Measurements from ENCODE around the gene ENPEP.

DNA sequence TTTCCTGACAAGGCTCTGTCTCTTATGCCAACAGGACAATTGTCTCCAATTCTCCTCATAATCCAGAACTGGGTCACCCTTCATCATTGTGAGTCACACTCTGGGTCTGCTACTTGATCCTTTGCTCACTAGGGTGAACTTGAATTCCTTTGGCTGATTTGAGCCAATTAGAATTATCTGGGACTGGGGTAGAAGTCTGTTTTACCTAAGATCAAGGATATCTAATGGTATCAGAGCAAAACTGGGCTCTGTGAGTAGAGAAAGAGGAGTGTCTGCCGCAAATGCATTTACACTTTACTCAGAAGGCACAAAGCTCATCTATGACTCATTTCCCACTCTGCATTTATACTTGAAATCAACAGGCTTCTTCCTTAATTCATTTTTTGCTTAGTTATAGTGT lies 74.3 kb downstream of the ENPEP start:
- TF ChIP-seq POLR2AphosphoS5 (IDR thresholded peaks at IDR 0.05; ENCODE audit: low read depth, low read length) (no peak), POLR2A (IDR thresholded peaks at IDR 0.05; ENCODE audit: low read depth, low read length) (no peak)

Data from GM12892 (cell line).